Upper lobe of left lung (tissue), 6 donors: Measurements from ENCODE around the gene ERP44. TPM values are rescaled to one million over a fixed set of nuclear protein-coding genes. Genes with fewer than 3 reads are reported as not detected.
A peak's percentile ranks its signal among the peaks of the same experiment; 100 is the strongest.

Experiments
- ATAC-seq, 2 donors: fragments of 200-7000 bp; cut with Tn5 transposase; one replicate each; pipeline ENCODE4 v1.9.1; 2022; ENCODE audit warnings: mild to moderate bottlenecking in 2 of 2, moderate library complexity in 2 of 2; ENCODE audit not compliant: low FRiP score in 2 of 2
- DNase-seq, 2 donors: peaks; one replicate each; pipeline ENCODE4 v3.0.0-alpha.2; 2019 to 2020
- H3K27ac ChIP-seq, 4 donors: fragments of 200-600 bp; sonication (generic); one replicate each; pipeline ENCODE4 v1.5.1; 2016 to 2019
- H3K27me3 ChIP-seq, 4 donors: fragments of 200-600 bp; sonication (generic); one replicate each; pipeline ENCODE4 v1.5.1; 2017 to 2019
- H3K36me3 ChIP-seq, 4 donors: fragments of 200-600 bp; sonication (generic); one replicate each; pipeline ENCODE4 v1.5.1; 2016 to 2019
- H3K4me1 ChIP-seq, 4 donors: fragments of 200-600 bp; sonication (generic); one replicate each; pipeline ENCODE4 v1.5.1; 2018 to 2019
- H3K4me3 ChIP-seq, 4 donors: fragments of 200-600 bp; sonication (generic); one replicate each; pipeline ENCODE4 v1.5.1; 2017 to 2019; ENCODE audit warnings: mild to moderate bottlenecking in 2 of 4, moderate library complexity in 1 of 4
- H3K9me3 ChIP-seq, 4 donors: fragments of 200-600 bp; sonication (generic); one replicate each; pipeline ENCODE4 v1.5.1; 2018 to 2019
- EP300 ChIP-seq, 4 donors: sonication (generic); formaldehyde crosslinking; IDR thresholded peaks; one replicate each; pipeline ENCODE4 v1.5.1; 2017; ENCODE audit warnings: antibody characterized with exemption in 4 of 4, control low read depth in 2 of 4
- POLR2A ChIP-seq, 4 donors: fragments of 450-650 bp; IDR thresholded peaks; one replicate each; pipeline ENCODE4 v1.5.1; 2016 to 2017; ENCODE audit warnings: antibody characterized with exemption in 4 of 4, mild to moderate bottlenecking in 2 of 4
- POLR2AphosphoS5 ChIP-seq, 2 donors: sonication (generic); formaldehyde crosslinking; IDR thresholded peaks; one replicate each; pipeline ENCODE4 v1.5.1; 2017; ENCODE audit warnings: antibody characterized with exemption in 2 of 2
- WGBS, 2 donors: methylation state at CpG; one replicate each; pipeline ENCODE4 v1.1.5; 2017 to 2018; 5-methylcytosine and 5-hydroxymethylcytosine counted together
- total RNA-seq, 6 donors: library from RNA; depleted of rRNA in 4 of 6; stranded (reverse); fragments of >200 nt in 4 of 6; gene quantifications; one replicate each; pipeline versions ENCODE4 v1.1.0 to v1.2.1, GENCODE V29; 2016 to 2021
- TF ChIP-seq, protein P1 (sequence below), 6 experiments: fragments of 450-650 bp in 4 of 6; fragments of 200-600 bp in 2 of 6; sonication (generic) in 2 of 6; IDR thresholded peaks; one replicate each; pipeline ENCODE4 v1.5.1; 2016 to 2019; ENCODE audit warnings: antibody characterized with exemption in 6 of 6
- donor health status: DM: no; HTN: no; CAD: no; lungs with moderate emphysema.
- donor health status: DM: no; HTN: yes; CAD: no; lungs with severe emphysema.

The ERP44 gene
- total RNA-seq, 6 donors from 2014 or later: 11.5 to 28.5 (median 20.4) TPM

DNA sequence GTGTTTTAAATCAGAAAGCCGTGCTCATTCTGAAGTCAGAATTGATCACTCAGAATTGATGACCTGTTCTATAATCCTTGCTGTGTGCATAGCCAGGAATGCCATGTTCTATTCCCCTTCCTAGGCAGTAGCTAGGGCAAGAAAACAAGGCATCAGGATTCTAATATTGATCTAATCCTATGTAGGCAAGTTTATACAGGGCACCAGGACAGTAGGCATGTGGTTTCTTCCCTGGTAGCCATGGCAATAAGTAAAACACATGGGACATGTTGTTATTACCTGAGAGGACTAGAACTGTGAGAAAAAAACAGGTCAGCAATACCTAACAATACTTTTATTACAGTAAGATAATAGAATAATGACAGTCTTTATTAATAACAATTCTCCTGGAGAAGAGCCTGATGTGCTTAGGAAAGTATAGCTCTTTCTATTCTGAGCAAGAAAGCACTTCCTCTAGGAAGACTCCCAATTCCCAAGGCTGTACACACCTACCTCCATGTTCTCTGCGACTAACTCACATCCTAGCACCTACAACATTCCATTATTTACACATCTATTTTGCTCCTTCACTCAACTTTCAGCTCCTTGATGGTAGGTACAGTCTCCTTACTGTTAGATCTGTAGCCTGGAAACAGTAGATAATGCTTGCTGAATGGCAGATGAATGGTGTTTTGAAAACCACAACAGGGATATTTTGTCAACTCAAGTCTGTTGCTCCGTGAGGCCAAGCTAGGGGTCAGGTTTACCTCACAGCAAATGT is 121.6 kb downstream of the ERP44 start:
- Histone ChIP-seq H3K4me3 (no peak overlapping the region), H3K27me3 (no peaks in the 10 kb centered on the region), H3K27ac (no peak overlapping the region), H3K4me1 (no peaks in the 10 kb centered on the region), H3K36me3 (peaks cover 0 to 17% (median 0%) of the 10 kb centered on the region in 4 donors), H3K9me3 (no peaks in the 10 kb centered on the region)
- DNase-seq (no peak), ATAC-seq (no peak)
- no peak for TF ChIP-seq EP300 (IDR thresholded peaks at IDR 0.05)
- TF ChIP-seq, protein P1, sequence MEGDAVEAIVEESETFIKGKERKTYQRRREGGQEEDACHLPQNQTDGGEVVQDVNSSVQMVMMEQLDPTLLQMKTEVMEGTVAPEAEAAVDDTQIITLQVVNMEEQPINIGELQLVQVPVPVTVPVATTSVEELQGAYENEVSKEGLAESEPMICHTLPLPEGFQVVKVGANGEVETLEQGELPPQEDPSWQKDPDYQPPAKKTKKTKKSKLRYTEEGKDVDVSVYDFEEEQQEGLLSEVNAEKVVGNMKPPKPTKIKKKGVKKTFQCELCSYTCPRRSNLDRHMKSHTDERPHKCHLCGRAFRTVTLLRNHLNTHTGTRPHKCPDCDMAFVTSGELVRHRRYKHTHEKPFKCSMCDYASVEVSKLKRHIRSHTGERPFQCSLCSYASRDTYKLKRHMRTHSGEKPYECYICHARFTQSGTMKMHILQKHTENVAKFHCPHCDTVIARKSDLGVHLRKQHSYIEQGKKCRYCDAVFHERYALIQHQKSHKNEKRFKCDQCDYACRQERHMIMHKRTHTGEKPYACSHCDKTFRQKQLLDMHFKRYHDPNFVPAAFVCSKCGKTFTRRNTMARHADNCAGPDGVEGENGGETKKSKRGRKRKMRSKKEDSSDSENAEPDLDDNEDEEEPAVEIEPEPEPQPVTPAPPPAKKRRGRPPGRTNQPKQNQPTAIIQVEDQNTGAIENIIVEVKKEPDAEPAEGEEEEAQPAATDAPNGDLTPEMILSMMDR (IDR thresholded peaks at IDR 0.05): no peak
- TF ChIP-seq POLR2A (IDR thresholded peaks at IDR 0.05): no peak
- TF ChIP-seq POLR2AphosphoS5 (IDR thresholded peaks at IDR 0.05): no peak
- WGBS, 2 donors: 88 to 95% methylated on average over 3 of the region's 3 CpGs

DNA sequence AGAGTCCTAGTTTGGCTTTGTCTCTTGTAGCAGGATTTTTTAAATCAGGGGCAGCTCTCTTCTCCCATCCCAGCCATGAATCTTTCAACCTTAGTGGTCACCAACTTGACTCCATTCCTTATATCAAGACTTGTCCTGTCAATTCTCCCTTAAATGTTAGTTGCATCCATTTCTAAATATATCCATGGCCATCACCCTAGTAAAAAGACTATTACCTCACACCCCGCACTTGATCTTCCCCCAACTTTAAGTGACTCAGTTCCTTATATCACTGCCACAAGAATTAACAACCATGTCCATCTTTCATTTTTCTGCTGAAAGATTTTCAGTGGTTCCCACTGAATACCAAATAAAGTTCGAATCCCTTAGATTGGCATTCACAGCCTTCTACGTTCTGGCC is 125.3 kb downstream of the ERP44 start:
- DNase-seq (no peak), ATAC-seq (no peak)
- Histone ChIP-seq H3K27me3 (no peaks in the 10 kb centered on the region), H3K27ac (no peak overlapping the region), H3K36me3 (peaks cover 0 to 40% (median under 1%) of the 10 kb centered on the region in 4 donors), H3K9me3 (no peaks in the 10 kb centered on the region), H3K4me1 (no peaks in the 10 kb centered on the region), H3K4me3 (no peak overlapping the region)
- 88 to 95% methylated on average over 3 of the region's 3 CpGs for WGBS, 2 donors
- no peak for TF ChIP-seq POLR2A (IDR thresholded peaks at IDR 0.05)
- TF ChIP-seq, protein P1 (IDR thresholded peaks at IDR 0.05): no peak
- no peak for TF ChIP-seq EP300 (IDR thresholded peaks at IDR 0.05)
- TF ChIP-seq POLR2AphosphoS5 (IDR thresholded peaks at IDR 0.05): no peak

DNA sequence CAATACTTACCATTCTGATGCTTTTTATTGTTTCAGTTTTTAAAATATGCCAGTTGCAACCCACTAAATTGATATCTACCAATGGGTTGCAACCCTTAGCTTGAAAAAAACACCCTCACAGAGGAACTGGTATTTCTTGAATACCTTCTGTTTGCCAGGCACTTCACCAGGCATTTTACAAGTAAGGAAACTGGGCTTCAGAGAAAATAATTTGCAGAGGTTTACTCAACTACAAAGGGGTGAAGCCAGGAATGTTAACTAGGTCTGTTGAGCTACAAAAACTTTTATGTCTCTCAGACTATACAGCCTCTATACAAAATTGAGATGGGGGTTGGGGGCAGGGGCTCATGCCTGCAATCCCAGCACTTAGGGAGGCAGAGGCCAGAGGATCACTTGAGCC is 127.4 kb downstream of the ERP44 start:
- H3K27me3 ChIP-seq: no peaks in the 10 kb centered on the region
- no peaks in the 10 kb centered on the region for H3K4me1 ChIP-seq
- H3K27ac ChIP-seq: no peak overlapping the region
- TF ChIP-seq, protein P1 (IDR thresholded peaks at IDR 0.05): no peak
- TF ChIP-seq POLR2AphosphoS5 (IDR thresholded peaks at IDR 0.05): no peak
- no peak for TF ChIP-seq EP300 (IDR thresholded peaks at IDR 0.05)
- TF ChIP-seq POLR2A (IDR thresholded peaks at IDR 0.05): no peak
- H3K36me3 ChIP-seq: peaks cover 0 to 48% (median 4%) of the 10 kb centered on the region in 4 donors
- peak in 1 of 2 donors; percentile 51 for ATAC-seq
- no peaks in the 10 kb centered on the region for H3K9me3 ChIP-seq
- H3K4me3 ChIP-seq: no peak overlapping the region
- DNase-seq: no peak

DNA sequence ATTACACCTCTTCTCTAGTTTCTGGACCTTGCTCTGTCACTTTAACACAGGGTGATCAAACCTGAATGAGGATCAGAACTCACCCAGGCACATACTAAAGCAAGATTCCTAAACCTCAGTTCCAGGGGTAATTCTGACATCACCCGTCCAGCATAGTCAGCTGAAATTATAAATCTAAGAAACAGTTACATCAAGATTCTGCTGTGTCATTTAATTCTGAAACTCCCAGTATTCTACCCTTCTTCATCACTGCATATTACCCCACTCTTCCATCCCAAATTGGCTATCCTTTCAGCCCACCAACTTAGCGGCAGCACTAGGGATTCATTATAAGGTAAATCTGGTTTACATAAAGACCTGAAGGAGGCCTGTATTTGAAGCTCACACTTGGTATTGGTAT is 128.3 kb downstream of the ERP44 start:
- TF ChIP-seq POLR2A (IDR thresholded peaks at IDR 0.05) (no peak), EP300 (IDR thresholded peaks at IDR 0.05) (no peak), POLR2AphosphoS5 (IDR thresholded peaks at IDR 0.05) (no peak)
- TF ChIP-seq, protein P1 (IDR thresholded peaks at IDR 0.05): no peak
- Histone ChIP-seq H3K4me1 (no peaks in the 10 kb centered on the region), H3K27me3 (no peaks in the 10 kb centered on the region), H3K9me3 (no peaks in the 10 kb centered on the region), H3K27ac (no peak overlapping the region), H3K36me3 (peaks cover 0 to 55% (median 4%) of the 10 kb centered on the region in 4 donors), H3K4me3 (no peak overlapping the region)
- ATAC-seq (no peak), DNase-seq (no peak)
- WGBS, 2 donors: 98 to 100% methylated on average over 2 of the region's 2 CpGs

DNA sequence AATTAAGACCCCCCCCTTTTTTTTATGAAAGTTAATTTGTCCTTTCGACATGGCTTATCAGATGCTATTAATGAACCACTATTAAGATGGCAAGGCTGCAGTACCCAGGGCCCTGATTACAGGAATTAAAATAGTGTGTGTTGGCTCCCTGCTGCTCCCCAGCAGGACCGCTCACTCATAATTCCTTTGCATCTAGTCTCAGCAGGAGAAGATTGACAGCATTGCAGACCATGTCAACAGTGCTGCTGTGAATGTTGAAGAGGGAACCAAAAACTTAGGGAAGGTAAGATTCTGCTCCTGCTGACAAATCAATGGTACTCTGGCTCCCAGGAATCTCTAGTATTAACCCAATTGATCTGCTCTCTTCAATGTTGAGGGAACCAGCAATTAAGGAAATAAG is 131.3 kb downstream of the ERP44 start:
- no peak overlapping the region for H3K27ac ChIP-seq
- H3K4me1 ChIP-seq: no peaks in the 10 kb centered on the region
- no peak overlapping the region for H3K4me3 ChIP-seq
- TF ChIP-seq POLR2AphosphoS5 (IDR thresholded peaks at IDR 0.05): no peak
- TF ChIP-seq, protein P1 (IDR thresholded peaks at IDR 0.05): no peak
- H3K36me3 ChIP-seq: peaks cover 0 to 59% (median 4%) of the 10 kb centered on the region in 4 donors
- H3K27me3 ChIP-seq: no peaks in the 10 kb centered on the region
- H3K9me3 ChIP-seq: no peaks in the 10 kb centered on the region
- WGBS, 2 donors: 85 to 94% methylated on average over 2 of the region's 2 CpGs
- DNase-seq: no peak
- ATAC-seq: no peak
